ENCODE measurements around the gene GSTM1. TPM values are rescaled to one million over a fixed set of nuclear protein-coding genes. Genes with fewer than 3 reads are reported as not detected.

The GSTM1 gene
- not detected in 2 replicates for total RNA-seq

- DNase-seq (ENCODE audit: low read depth in 2 of 2) = peak; percentile 63 to 82
These were observed at the start of gene GSTM1 for GRCh38 chr1:109687641-109688499. TSS of gene GSTM1 (plus strand) at chr1:109687817. CDS start at chr1:109687874, 57 bp downstream.

- DNase-seq (ENCODE audit: low read depth in 2 of 2) = no peak
These were observed 48.4 kb upstream of the GSTM1 start for GRCh38 chr1:109639063-109639840.

GRCh38 chr1:109639841-109640184 is 47.8 kb upstream of the GSTM1 start:
- no peak for DNase-seq (ENCODE audit: low read depth in 2 of 2)

- peak; percentile 64 to 78 for DNase-seq (ENCODE audit: low read depth in 2 of 2)
These were observed 47.2 kb upstream of the GSTM1 start for GRCh38 chr1:109640285-109640865.

- no peak for DNase-seq (ENCODE audit: low read depth in 2 of 2)
These were observed 46.4 kb upstream of the GSTM1 start for GRCh38 chr1:109641078-109641740.

GRCh38 chr1:109641861-109642260 is 45.8 kb upstream of the GSTM1 start:
- no peak for DNase-seq (ENCODE audit: low read depth in 2 of 2)

- no peak for DNase-seq (ENCODE audit: low read depth in 2 of 2)
These were observed 45.0 kb upstream of the GSTM1 start for GRCh38 chr1:109642626-109643025.

GRCh38 chr1:109643385-109644230 is 44.0 kb upstream of the GSTM1 start:
- DNase-seq (ENCODE audit: low read depth in 2 of 2) = peak; percentile 74 to 78

GRCh38 chr1:109644670-109645069 is 42.9 kb upstream of the GSTM1 start:
- no peak for DNase-seq (ENCODE audit: low read depth in 2 of 2)

- peak; percentile 38 to 45 for DNase-seq (ENCODE audit: low read depth in 2 of 2)
These were observed 38.1 kb upstream of the GSTM1 start for GRCh38 chr1:109649491-109649914.

GRCh38 chr1:109650609-109651008 is 37.0 kb upstream of the GSTM1 start:
- DNase-seq (ENCODE audit: low read depth in 2 of 2) = peak in 1 of 2 donors; percentile 46

- no peak for DNase-seq (ENCODE audit: low read depth in 2 of 2)
These were observed 35.2 kb upstream of the GSTM1 start for GRCh38 chr1:109652402-109652801.

- DNase-seq (ENCODE audit: low read depth in 2 of 2) = no peak
These were observed 34.3 kb upstream of the GSTM1 start for GRCh38 chr1:109653306-109653705.

- DNase-seq (ENCODE audit: low read depth in 2 of 2) = no peak
These were observed 33.1 kb upstream of the GSTM1 start for GRCh38 chr1:109654519-109654918.

GRCh38 chr1:109655615-109656519 is 31.8 kb upstream of the GSTM1 start, which contains the start of gene GSTM4:
TSS of gene GSTM4 (plus strand) at chr1:109656099. CDS start at chr1:109656390, 291 bp downstream.
- peak; percentile 55 to 65 for DNase-seq (ENCODE audit: low read depth in 2 of 2)

- DNase-seq (ENCODE audit: low read depth in 2 of 2) = no peak
These were observed 30.2 kb upstream of the GSTM1 start for GRCh38 chr1:109657395-109657794.

GRCh38 chr1:109657970-109658369 is 29.6 kb upstream of the GSTM1 start:
- no peak for DNase-seq (ENCODE audit: low read depth in 2 of 2)

GRCh38 chr1:109658533-109659042 is 29.0 kb upstream of the GSTM1 start:
- no peak for DNase-seq (ENCODE audit: low read depth in 2 of 2)

GRCh38 chr1:109659145-109659544 is 28.5 kb upstream of the GSTM1 start:
- DNase-seq (ENCODE audit: low read depth in 2 of 2) = peak in 1 of 2 donors; percentile 31
